GM21423 (cell line): ENCODE results near the gene FAM171A1.
A peak's percentile ranks its signal among the peaks of the same experiment; 100 is the strongest.
"Not testable (repeated sequence)": the region's sequence is repeated elsewhere in the genome, so short reads cannot be mapped to it uniquely, and the experiment has no call there.

Experiments used
- ATAC-seq: cut with Tn5 transposase; IDR thresholded peaks from one replicate; pipeline ENCODE4 v1.9.1; 2021; ENCODE audit warnings: mild to moderate bottlenecking, moderate library complexity; ENCODE audit not compliant: unreplicated experiment

FAM171A1 gene

DNA sequence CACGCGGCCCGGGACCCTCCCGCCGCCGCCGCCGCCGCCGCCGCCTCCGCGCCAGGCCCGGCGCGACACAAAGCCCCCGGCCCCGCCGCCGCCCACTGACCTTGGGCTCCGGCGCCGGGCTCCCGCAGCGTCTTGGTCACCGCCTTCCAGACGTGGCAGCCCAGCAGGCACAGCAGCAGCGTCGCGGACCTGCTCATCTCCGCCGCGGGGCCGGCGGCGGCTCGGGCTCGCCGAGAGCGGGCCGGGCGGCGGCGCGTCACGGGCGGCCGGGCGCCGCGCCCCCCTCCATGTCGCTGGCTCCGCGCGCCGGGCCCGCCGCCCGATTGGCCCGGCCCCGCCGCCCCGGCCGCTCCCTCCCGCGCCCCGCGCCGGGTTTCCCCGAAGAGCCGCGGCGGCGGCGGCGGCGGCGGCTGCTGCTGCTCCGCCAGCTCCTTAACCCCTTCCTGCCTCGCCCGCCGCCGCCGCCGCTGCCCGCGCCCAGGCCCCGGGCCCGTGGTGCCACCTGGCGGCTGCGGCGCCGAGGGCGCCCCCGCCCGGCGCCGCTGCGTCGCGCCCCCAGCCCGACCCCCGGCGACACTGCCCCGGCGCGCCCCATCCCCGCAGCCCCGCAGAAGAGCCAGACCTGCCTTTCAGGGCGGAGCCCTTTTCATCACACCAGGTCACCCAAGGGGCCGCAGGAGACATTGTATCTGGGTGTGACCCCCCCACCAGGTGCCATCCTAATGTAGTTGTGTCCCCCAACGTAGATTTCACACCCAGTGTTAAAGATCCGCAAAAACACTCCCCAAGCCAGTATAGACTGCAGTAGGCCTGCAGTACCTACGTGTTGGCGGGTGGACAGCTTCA lies at the start of gene FAM171A1:
TSS of gene FAM171A1 (minus strand) at position 434 of the 846 bp plus-strand sequence. CDS start at position 197, 237 bp downstream.
- peak; percentile 49 for ATAC-seq

DNA sequence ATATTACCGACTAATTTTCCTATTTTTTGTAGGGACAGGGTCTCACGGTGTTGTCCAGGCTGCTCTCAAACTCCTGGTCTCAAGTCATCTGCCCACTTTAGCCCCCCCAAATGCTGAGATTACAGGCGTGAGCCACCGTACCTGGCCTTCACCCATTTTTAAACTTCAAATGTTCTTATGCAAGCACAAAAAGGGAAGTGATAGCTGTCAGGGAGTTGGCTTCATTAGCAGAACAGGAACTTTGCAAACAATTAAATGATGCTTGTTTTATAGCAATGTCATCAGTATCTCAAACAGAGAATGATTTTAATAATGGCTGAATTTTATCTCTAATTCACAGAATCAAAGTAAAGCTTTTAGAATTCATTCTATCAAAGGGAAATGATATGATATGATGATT lies 49.8 kb upstream of the FAM171A1 start:
- ATAC-seq, result no peak

DNA sequence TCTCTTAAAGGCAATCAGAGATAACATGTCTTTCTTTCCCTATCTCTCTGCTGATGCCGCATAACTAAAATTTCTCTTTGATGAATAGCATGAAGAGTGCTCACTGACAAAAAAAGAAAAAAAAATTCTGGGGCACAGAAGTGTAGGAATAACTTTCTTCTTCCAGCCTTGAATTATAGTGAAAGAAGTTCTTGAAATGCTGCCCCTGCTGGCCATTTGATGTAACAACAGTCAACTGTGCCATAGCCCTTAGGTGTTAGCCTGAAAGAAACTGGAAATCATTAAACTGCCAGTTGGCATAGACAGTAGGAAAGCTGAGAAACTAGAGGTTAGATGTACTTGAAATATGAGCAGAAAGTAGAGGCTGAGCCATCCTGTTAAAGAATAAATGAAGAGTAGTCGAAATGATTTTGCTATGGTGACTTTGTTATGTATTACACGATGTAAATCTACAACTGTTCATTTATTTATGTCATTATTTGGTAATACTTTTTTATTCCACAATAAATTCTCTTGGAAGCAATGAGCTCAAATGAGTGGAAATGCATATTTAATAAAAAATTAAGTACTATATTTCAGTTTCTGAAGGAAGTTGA lies 48.3 kb upstream of the FAM171A1 start:
- no peak for ATAC-seq

DNA sequence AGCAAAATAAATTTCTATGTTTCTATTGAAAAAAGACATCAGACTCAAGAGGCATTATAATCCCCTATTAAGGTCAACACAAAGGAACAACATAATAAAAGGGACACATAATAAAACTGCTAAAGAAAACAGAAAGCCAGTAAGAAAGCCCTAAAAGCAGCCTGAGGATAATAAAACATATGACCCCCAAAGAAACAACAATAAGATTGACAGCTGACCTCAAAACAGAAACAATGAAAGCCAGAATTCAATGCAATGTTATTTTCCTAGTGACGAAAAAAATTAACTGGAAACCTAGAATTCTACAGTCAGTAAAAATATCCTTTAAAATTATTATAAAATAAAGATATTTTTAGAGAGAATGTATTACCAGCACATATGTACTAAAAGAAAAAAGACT lies 44.9 kb upstream of the FAM171A1 start:
- ATAC-seq, result no peak

DNA sequence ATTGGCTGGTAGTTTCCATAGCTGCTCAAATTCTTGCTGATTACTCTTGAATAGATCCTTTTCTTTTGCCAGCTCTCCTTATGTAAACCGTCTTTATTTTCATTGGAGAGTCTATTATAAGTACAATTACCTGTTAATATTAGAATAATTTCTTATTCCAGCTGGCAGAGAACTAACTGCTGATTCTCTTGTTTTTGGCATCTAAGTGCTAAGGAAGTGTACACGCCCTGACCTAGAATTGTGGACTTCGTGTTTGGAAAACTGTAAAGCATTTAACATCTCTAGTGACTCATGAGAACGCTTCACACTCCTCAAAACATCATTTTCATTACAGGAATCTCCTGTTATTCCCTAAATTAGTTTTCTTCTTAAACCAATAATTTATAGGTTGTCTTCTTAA lies 39.9 kb upstream of the FAM171A1 start:
- no peak for ATAC-seq

DNA sequence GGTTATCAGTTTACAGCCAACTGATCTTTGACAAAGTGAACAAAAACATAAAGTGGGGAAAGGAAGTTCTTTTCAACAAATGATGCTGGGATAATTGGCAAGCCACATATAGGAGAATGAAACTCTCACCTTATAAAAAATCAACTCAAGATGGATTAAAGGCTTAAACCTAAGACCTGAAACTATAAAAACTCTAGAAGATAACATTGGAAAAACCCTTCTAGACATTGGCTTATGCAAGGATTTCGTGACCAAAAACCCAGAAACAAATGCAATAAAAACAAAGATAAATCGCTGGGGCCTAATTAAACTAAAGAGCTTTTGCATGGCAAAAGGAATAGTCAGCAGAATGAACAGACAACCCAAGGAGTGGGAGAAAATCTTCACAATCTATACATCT lies 38.3 kb upstream of the FAM171A1 start:
- ATAC-seq, result not testable (repeated sequence)

DNA sequence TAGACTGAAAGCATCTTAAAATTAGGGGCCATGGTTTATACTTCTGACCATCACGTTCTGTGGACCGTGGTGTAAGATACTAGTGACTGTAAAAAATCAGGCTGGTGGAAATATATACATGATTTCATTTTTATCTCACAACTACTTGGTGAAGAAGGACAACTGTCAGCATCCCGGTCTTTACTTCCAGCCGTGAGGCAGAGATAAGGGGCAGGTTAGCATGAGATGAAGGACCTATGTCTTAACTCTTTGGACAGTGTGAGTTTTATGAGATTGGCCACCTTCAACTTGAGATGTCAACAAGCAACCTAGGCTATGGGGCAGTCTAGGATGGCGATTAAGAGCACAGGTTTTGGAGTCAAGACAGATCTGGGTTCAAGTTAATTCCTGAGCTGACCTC lies 37.5 kb upstream of the FAM171A1 start:
- ATAC-seq, result no peak

DNA sequence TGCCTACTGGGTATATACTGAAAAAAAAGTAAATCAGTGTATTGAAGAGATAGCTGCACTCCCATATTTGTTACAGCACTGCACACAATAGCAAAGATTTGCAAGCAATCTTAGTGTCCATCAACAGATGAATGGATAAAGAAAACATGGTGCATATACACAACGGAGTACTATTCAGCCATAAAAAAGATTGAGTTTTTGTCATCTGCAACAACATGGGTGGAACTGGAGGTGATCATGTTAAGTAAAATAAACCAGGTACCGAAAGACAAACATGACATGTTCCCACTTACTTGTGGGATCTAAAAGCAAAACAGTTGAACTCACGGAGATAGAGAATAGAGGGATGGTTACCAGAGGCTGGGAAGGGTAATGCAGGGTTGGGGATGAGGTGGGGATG lies 34.2 kb upstream of the FAM171A1 start:
- ATAC-seq, result no peak

DNA sequence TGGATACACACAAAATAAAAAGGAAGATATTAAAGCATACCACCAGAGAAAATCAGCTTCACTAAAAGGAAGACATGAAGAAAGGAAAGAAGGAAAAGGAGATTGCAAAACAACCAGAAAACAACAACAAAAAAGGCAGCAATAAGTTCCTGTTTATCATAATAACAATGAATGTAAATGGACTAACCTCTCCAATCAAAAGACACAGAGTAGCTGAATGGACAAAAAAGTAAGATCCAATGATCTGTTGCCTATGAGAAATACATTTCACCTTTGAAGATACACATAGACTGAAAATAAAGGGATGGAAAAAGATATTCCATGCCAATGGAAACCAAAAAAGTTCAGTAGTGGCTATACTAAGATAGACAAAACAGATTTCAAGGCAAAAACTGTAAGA lies 30.3 kb upstream of the FAM171A1 start:
- no peak for ATAC-seq

DNA sequence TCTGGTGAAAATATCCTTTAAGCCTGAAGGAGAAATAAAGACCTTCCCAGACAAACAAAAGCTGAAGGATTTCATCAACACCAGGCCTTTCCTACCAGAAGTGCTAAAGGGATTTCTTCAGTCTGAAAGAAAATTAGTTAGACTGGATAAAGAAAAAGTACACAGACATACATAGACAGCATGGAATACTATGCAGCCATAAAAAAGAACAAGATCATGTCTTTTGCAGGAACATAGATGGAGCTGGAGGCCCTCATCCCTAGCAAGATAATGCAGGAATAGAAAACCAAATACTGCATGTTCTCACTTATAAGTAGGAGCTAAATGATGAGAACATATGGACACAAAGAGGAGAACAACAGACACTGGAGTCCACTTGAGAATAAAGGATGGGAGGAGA lies 29.4 kb upstream of the FAM171A1 start:
- not testable (repeated sequence) for ATAC-seq

DNA sequence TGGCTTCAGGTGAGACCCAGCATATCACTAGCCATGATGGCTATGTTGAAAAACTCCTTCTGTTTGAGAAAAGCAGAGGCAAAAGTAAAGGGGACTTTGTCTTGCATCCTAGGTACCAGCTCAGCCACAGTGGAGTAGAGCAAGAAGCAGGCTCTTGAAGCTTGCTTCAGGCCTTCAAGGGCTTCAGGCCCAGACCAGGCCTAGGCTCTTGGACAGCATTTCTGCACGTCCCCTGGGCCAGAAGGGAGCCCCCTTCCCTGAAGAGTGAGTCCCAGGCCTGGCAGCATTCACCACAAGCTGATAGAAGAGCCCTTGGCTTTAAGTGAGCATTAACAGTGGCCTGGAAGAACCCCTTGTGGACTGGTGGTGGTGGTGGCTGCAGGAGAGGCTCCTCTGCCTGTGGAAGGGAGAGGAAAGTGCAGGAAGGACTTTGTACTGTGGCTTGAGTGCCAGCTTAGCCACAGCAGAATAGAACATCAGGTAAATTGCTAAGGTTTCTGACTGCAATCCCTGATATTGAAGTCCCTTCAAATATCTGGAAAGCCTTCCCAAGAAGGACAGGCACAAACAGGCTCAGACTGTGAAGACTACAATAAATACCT lies 28.1 kb upstream of the FAM171A1 start:
- no peak for ATAC-seq

DNA sequence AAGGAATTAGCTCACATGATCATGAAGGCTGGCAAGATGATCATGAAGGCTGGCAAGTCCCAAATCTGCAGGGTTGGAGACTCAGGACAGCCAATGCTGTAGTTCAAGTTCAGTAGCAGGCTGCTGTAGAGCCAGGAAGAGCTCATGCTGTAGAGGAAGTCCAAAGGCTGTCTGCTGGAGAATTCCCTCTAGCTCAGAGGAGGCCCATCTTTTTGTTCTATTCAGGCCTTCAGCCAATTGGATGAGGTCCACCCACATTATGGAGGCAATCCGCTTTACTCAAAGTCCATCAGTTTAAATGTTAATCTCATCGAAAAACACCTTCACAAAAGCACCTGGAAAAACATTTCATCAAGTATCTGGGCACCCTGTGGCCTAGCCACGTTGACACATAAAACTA lies 24.8 kb upstream of the FAM171A1 start:
- ATAC-seq, result no peak

DNA sequence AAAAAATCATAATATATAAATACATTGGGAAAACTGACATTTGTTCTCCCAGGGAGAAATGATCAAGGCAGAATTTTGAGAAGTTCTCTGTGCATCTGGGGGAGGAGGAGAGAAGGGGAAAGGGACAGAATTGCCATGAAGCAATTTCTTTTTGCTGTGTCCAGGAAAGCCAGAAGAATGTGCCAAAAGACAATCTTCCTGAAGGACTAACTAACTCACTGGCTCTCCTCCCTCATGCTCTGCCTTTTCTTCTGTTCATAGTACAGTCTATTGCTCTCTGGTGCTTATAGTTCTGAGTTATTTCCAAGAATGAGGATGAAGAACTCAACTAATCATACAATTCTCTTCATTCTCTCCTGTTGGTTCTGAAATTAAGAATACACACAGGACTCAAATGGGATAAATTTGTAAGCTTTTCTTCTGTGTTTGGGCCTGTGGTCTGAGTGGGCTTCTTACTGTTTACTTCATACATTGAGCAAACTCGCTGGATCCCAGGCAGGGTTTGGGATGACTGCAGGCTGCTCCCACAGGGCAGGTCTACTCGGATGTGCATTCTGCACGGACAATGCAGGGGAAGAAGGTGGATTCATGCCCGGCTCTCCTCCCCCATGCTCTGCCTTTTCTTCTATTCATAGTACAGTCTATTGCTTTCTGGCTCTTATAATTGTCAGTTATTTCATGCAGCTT lies 22.2 kb upstream of the FAM171A1 start:
- ATAC-seq, result no peak

DNA sequence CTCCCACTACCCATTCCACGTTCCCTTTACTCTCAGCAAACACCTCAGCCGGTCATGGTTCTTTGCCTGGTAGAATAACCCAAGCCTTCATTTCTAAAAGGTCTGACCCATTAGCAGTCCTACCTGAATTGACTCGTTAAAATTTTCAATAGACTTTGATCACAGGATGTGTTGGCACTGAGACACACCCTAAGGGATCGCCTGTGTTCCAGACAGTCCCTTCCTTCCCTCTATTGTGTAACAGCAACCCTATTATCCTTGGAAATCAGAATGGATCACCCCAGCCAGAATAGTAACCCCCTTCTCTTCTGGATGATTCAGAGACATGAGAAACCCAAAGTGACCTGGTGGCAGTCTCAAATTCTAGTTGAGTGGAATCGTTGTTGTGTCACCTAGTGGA lies 20.4 kb upstream of the FAM171A1 start:
- ATAC-seq, result no peak

DNA sequence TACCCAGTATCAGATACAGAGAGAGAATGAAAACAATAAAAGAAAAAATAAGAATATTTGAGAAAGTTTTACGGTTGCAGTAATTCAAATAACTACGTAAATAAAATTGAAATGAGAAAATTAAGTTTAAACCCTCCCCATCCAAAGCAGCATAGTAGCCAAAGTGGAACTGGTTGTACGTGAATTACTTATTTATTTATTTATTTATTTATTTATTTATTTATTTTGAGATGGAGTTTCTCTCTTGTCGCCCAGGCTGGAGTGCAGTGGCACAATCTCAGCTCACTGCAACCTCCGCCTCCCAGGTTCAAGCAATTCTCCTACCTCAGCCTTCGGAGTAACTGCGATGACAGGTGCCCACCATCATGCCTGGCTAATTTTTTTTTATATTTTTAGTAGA lies 17.1 kb upstream of the FAM171A1 start:
- not testable (repeated sequence) for ATAC-seq

DNA sequence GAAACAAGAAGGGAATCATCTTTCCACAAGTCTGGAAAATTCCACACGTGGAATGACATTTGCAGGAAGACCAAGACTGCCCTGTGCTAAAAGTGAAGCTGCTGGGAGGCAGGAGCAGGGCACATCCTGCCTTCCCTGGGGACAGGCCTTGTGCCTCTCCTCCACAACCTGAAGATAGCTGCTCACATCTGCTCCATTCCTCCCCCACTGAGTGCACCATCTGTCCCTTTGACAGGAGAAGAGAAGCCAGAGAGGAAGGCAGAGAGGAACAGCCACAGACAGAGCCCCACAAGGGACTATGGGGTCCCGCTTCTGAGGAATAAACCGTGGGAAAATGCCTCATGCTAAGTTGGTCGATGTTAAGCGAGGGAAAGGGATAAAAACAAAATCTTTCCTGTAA lies 15.9 kb upstream of the FAM171A1 start:
- no peak for ATAC-seq

DNA sequence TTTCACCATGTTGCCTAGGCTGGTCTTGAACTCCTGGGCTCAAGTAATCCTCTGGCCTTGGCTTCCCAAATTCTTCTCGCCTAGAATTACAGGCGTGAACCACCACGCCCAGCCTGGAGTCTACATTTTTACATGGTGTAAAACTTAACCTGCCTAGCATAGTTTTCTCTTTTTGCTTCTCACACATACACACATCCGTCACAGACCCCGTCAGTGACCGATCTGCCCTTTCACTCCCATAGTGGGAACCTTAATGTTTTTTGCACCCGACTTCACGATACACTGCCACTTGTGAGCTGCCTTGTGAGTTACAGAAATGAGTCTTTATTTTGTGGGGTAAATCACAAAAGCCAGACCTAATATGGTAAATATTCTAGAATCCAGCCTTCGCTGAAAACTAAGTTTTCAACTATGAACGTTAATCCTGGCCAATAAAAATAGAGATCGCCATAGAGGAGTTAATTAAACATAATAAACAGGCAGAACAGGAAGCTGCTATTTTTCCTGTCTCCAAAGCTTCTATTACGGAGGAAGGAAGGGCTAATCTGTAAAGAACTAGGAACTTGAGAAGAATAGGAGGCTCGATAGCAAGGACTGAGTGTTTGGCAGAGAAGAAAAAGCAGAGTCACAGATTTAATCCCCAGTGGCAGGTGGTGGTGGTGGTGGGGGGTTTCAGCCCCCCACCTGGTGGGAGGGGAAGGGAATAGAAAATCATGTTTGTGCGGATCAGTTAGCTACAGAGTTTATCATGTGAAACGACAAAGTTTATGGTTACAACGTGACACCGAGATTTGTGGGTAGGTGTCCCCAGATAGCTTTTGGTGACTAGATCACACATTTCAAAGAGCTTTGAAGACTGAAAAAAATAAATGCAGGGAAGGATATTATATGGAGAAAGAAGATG lies 14.7 kb upstream of the FAM171A1 start:
- ATAC-seq, result no peak

DNA sequence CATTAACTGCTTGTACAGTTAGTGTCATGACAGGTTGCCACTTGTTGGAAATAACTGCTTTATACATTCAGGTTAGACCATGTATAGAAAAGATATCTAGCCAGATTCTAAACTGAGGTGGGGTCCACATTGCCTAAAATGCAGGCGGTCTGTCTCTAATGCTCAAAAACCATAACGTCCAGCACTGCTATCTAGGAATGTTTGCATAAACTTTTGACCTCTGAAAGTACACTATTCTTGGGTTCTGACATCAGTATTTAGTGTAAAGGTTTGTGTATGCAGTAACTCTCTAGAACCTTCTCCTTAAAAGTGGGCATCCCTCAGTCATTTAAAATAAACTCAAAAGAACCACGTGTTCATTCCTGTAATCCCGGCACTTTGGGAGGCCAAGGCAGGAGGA lies 10.3 kb upstream of the FAM171A1 start:
- ATAC-seq, result no peak

DNA sequence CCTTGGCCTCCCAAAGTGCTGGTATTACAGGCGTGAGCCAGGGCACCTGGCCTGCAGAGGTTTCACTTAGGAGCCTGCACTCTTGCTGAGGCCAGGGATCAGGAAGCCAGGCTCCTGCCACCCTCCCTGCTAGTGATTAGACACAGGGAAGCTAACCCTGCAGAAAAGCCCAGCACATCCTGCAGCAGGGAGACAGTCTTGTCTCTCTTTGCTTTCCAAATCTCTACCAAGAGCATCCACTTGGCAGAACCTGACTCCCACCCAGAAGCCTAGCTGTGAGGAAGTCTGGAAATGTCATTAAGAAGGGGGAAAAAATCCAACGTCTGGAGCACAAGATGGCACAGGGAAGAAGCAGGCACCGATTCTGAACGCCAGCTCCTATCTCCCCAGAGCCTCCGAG lies 8.0 kb upstream of the FAM171A1 start:
- no peak for ATAC-seq

DNA sequence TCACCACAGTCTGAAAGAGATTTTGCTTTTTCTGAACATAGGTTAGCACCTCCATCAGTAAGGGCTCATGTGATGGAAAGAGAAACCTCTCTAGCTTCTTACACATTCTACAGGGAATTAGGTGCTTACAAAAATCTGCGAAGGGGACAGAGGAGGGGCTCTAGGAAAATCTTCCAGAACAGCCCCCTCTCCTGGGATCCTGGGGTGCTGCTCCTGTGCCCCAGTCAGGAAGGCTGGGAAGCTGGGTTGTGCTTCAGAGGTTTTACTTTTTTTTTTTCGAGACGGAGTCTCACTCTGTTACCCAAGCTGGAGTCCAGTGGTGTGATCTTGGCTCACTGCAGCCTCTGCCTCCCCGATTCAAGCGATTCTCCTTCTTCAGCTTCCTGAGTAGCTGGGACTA lies 7.5 kb upstream of the FAM171A1 start:
- no peak for ATAC-seq

DNA sequence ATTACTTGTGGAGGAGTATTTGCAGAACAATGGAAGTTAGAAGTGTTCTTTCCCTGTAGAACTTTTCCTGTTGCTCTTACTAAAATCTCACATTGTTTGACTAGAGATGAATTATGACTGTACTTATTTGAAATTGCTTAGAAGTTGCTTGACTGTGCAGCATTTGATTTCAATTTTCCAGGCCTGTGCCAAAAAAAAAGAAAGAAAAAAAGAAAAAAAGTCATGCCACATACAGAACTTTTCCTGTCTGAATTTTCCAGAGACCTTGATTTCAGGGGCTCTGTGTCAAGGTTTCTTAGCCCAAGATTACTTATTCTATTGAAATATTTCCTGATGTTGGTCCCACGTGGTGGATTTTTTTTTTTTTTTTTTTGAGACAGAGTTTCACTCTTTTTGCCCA lies 3.5 kb upstream of the FAM171A1 start:
- no peak for ATAC-seq
